ENCODE results near the gene GMPR2. TPM values are rescaled to one million over a fixed set of nuclear protein-coding genes. Genes with fewer than 3 reads are reported as not detected.
A peak's percentile ranks its signal among the peaks of the same experiment; 100 is the strongest.

The GMPR2 gene
- total RNA-seq, 1 donor from 2014 or later: 61.7 TPM

GRCh38 chr14:24267516-24267915 is 34.8 kb downstream of the GMPR2 start:
- no peak overlapping the region for H3K4me3 Mint-ChIP-seq (ENCODE audit: unreplicated experiment)
- no peaks in the 10 kb centered on the region for H3K27me3 Mint-ChIP-seq (ENCODE audit: unreplicated experiment)
- no peak for TF ChIP-seq CTCF (IDR thresholded peaks at IDR 0.05)
- no peak overlapping the region for H3K27ac Mint-ChIP-seq (ENCODE audit: unreplicated experiment)
- H3K4me1 Mint-ChIP-seq (ENCODE audit: unreplicated experiment): peaks cover 12% of the 10 kb centered on the region
- no peak for DNase-seq (ENCODE audit: extremely low spot score, unreplicated experiment)
- H3K9me3 Mint-ChIP-seq (ENCODE audit: unreplicated experiment): no peaks in the 10 kb centered on the region
- H3K36me3 Mint-ChIP-seq (ENCODE audit: unreplicated experiment): peaks cover 9% of the 10 kb centered on the region

GRCh38 chr14:24268225-24268624 is 35.5 kb downstream of the GMPR2 start:
- DNase-seq (ENCODE audit: extremely low spot score, unreplicated experiment): no peak

GRCh38 chr14:24269368-24269767 is 36.6 kb downstream of the GMPR2 start:
- Mint-ChIP-seq H3K27me3 (ENCODE audit: unreplicated experiment) (no peaks in the 10 kb centered on the region), H3K4me3 (ENCODE audit: unreplicated experiment) (no peak overlapping the region), H3K36me3 (ENCODE audit: unreplicated experiment) (peaks cover 9% of the 10 kb centered on the region), H3K4me1 (ENCODE audit: unreplicated experiment) (peaks cover 14% of the 10 kb centered on the region), H3K27ac (ENCODE audit: unreplicated experiment) (no peak overlapping the region), H3K9me3 (ENCODE audit: unreplicated experiment) (no peaks in the 10 kb centered on the region)
- no peak for TF ChIP-seq CTCF (IDR thresholded peaks at IDR 0.05)
- DNase-seq (ENCODE audit: extremely low spot score, unreplicated experiment): no peak

More at GRCh38 chr14:24268225-24268624, 35.5 kb downstream of the GMPR2 start:
- H3K27me3 Mint-ChIP-seq (ENCODE audit: unreplicated experiment): no peaks in the 10 kb centered on the region
- peaks cover 9% of the 10 kb centered on the region for H3K36me3 Mint-ChIP-seq (ENCODE audit: unreplicated experiment)
- no peak overlapping the region for H3K4me3 Mint-ChIP-seq (ENCODE audit: unreplicated experiment)
- no peak for TF ChIP-seq CTCF (IDR thresholded peaks at IDR 0.05)
- H3K4me1 Mint-ChIP-seq (ENCODE audit: unreplicated experiment): peaks cover 14% of the 10 kb centered on the region
- H3K9me3 Mint-ChIP-seq (ENCODE audit: unreplicated experiment): no peaks in the 10 kb centered on the region
- no peak overlapping the region for H3K27ac Mint-ChIP-seq (ENCODE audit: unreplicated experiment)

GRCh38 chr14:24269910-24270536 is 37.3 kb downstream of the GMPR2 start:
- Mint-ChIP-seq H3K4me1 (ENCODE audit: unreplicated experiment) (peaks cover 14% of the 10 kb centered on the region), H3K4me3 (ENCODE audit: unreplicated experiment) (peak overlapping the region; percentile 26), H3K27me3 (ENCODE audit: unreplicated experiment) (no peaks in the 10 kb centered on the region), H3K9me3 (ENCODE audit: unreplicated experiment) (no peaks in the 10 kb centered on the region), H3K27ac (ENCODE audit: unreplicated experiment) (no peak overlapping the region), H3K36me3 (ENCODE audit: unreplicated experiment) (peaks cover 9% of the 10 kb centered on the region)
- DNase-seq (ENCODE audit: extremely low spot score, unreplicated experiment): no peak
- TF ChIP-seq CTCF (IDR thresholded peaks at IDR 0.05): no peak

- Mint-ChIP-seq H3K4me3 (ENCODE audit: unreplicated experiment) (peak overlapping the region; percentile 93), H3K4me1 (ENCODE audit: unreplicated experiment) (peaks cover 14% of the 10 kb centered on the region), H3K9me3 (ENCODE audit: unreplicated experiment) (no peaks in the 10 kb centered on the region), H3K27me3 (ENCODE audit: unreplicated experiment) (no peaks in the 10 kb centered on the region), H3K36me3 (ENCODE audit: unreplicated experiment) (peaks cover 9% of the 10 kb centered on the region), H3K27ac (ENCODE audit: unreplicated experiment) (peak overlapping the region; percentile 92)
- DNase-seq (ENCODE audit: extremely low spot score, unreplicated experiment): no peak
- no peak for TF ChIP-seq CTCF (IDR thresholded peaks at IDR 0.05)
Measured at GRCh38 chr14:24270537-24271133, 37.9 kb downstream of the GMPR2 start.

Measured in osteocyte (in vitro differentiated cells).